NCI-H69 (cell line): Measurements from ENCODE around the gene ABCA8.
A peak's percentile ranks its signal among the peaks of the same experiment; 100 is the strongest.

Source experiments
- DNase-seq: peaks from one replicate; lab custom pipeline; 2025; lab: John Stamatoyannopoulos, UW

The ABCA8 gene

GRCh38 chr17:68870161-68870826 lies 84.9 kb downstream of the ABCA8 start:
- DNase-seq, result no peak

- no peak for DNase-seq
Measured at GRCh38 chr17:68868708-68869107, 86.5 kb downstream of the ABCA8 start.

DNA sequence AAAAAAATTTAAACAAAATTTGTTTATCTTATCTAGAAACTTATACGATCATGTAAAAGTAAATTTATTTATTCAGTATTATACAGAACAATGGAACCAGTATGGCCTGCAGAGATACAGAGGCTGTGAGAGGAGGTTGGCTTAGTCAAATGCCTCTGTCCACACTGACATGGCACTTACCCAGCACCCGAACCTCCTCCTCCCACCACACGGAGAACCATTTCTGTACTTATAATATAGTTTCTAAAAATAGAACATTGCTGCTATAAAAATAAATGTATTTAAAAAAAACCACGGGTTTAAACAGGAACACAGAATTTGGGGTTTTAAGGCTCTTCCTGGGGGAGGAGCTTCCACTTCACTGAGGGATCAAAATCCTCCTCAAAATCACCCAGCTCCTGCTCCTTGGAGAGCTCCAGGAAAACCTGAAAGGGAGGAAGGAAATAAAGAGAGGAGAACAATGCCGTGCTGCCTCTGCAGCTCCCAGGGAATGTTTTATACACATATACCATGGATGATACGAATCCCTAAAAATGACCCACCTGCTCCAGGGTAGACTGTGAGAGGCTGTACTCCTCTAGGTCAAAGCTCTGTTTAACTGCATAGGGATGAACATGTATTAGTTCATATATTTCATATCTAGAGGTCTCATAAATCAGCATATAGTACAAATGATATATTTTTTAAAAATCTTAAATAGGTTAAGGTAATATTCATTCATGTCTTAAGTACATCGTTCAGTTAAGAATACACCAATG lies 87.3 kb downstream of the ABCA8 start:
- DNase-seq, result no peak

DNA sequence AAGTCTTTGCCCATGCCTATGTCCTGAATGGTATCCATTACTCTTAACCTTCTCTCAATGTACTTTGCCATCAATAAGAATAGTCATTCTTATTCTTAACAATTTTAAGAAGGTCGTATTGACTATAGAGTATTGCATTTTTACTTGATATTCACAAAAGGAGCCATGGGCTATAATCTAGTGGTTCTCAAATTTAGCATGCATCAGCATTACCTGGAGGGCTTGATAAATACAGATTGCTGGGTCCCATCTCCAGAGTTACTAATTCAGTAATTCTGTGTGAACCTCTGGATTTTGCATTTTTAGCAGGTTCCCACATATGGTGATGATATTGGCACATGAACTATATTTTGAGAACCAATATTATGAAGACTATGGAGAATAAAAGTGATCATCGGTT lies 89.6 kb downstream of the ABCA8 start:
- no peak for DNase-seq

DNA sequence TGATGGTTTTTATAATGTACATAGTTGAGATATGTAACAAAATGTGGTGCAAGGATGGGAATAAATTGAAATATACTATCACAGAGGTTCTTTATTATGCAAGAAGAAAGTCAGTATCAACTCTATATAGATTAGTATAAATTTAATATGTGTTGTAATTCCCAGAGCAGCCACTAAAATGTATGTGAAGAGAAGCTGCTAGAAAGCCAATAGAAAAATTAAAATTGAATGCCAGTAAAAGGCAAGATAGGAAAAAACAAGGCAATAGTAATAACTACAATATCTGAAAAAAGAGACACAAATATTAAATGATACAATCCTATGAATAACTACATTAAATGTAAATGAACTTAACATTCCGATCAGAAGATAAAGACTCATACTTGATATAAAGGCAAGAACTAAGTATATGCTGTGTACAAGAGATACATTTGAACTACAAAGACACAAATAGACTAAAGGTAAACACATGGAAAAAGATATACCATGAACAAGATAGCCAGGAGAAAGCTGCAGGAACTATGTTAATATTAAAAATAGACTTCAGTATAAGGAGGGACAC lies 92.0 kb downstream of the ABCA8 start:
- DNase-seq, result no peak

GRCh38 chr17:68861602-68862001 lies 93.6 kb downstream of the ABCA8 start:
- no peak for DNase-seq

GRCh38 chr17:68860941-68861340 lies 94.3 kb downstream of the ABCA8 start:
- no peak for DNase-seq

DNA sequence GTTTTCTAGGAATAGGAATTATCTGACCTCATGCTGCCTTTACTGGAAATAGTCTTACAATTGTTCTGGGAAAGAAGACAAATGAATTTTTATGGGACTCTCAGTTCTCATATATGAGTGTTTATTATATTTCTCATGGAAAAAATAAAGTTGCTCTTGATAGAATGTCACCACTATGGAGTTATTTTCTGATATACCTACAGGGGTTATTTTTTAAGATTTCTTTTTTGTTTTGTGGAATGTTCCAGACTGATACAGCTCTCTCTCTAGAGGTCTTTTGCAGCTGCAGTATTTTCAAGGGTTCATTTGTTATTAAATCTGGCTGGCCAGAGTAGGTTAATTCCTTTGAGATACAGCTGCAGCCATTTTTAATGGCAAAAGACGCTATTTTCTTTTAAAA lies 100.7 kb downstream of the ABCA8 start:
- DNase-seq, result no peak

GRCh38 chr17:68853439-68853838 lies 101.8 kb downstream of the ABCA8 start:
- DNase-seq, result no peak

DNA sequence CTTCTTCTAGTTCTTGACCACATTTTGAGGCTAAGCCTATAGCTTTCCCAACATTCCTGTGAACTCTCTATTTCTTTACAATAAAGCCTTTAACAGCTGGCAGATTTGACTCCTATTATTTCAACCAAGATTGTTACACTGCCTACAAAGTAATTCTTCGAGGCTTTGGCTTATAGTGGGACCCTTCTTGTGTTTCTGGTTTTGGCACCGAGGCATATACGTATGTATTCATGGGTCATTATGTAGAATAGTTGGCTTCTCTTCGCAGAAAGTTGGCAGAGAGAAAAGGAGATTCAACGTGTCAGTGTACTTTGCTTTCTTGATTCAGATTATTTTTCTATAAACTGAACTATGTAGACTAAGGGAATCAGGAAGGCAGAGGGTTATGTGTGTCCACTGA lies 102.2 kb downstream of the ABCA8 start:
- no peak for DNase-seq

DNA sequence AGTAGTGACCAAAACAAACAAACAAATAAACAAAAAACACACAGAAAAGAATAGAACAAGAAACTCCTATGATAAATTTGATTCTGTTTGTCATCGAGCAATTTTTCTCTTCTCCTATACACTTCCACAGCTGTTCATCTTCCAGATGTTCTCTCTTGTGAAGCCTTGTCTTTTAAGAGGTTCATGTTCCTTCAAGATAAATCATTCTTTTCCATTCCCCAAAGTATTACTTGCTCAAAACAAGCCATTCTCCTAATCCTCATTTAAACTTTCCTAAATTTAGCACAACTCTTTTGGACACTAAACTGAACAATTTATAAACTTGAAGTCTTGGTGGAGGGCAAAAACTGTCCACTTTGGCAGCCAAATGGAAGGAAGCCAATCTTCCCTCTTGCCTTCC lies 103.3 kb downstream of the ABCA8 start:
- DNase-seq, result no peak

DNA sequence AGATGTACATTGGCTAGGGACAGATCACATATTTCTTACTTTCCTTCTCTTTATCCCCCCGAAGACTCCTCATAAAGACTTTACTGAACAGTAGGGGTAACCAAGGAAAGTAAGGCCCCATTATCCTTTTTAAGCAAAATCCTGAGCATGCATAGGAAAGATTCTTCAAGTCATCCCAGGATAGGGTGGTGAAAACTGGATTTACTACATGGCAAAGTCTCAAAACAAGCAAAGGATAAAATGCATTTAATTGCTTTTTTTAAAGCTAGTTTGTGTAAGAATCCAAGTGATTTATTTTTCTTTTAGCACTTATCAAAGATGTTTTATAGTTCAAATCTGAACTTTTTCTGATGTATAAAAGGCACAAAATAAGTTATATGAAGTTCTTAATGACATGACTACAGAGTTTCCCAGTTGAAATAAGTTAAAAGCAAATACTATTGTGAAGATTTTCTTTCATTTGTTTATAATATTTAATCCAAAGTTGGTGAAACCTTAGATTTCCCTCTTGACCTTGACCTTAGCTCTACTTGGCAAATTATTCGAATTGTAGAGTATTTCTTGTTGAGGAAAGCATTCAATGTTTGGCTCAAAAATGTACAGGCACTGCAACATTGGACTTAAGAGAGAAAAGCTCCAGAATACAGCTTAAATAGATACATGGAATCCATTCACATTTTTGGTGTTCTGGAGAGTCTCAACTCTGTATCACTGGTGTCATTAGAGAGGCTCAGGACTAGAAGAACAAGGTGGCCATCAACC lies 104.3 kb downstream of the ABCA8 start:
- DNase-seq, result no peak

DNA sequence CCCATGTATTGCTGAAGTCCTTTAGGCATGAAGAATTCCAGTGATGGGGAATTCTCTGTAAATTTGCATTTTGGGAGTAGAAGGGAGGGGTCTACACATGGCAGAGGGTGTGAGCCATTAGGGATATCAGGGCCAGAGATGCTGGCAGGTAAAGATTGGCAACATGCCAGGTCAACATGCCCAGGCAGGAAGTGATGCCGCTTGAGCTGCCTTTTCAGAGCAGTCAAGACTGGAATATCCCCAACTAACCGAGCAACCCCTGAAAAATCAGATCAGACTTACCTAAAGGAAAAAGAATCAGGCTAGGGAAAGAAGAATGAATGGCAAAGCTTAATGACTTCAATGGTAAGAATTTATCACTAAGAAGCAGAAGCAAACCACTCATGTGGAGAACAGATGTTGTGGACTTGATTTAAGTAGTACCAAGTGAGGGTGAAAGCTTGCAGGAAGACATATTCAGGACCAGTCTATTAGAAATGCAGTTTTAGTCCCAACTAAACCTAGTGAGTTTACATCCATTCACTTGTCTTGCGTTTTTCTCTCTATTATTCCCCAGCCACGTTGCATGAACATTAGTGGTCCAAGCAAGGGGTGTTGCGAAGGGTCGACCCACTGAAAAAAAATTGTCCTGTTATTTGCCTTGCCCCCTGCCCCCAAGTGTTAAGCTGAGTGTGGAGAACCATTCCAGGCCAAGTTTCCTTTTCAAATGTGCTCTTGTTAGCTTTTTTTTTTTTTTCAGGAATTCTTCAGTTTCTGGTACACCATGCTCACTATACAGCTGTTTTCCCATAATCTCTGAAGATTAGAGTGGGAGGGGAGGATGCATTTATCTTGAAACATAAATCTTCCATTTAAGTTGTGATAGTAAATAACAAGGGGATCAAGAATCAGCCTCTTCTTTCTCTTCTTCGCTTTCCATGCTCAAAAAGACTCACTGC lies 105.2 kb downstream of the ABCA8 start:
- peak; percentile 62 for DNase-seq

- DNase-seq, result no peak
Measured at GRCh38 chr17:68847711-68848110, 107.5 kb downstream of the ABCA8 start.

DNA sequence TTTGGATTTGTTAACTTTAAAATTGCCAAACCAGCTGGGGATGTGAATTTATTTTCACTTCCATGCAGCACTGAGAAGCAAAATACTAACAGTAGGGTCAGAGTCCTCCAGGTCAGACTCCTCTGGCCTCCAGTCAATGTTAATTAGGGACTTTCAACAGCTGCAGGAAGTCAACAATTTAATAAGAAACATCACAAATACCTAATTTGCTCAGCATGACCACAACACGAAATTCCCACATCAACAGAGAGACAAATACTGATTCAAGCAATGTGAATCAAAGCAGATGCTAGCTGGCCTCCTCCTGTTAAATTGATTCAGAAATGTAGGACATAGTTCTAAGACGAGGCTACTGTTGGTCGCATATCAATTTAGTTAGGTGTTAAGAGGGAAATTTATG lies 111.7 kb downstream of the ABCA8 start:
- no peak for DNase-seq

GRCh38 chr17:68840073-68840472 lies 115.1 kb downstream of the ABCA8 start:
- no peak for DNase-seq

- DNase-seq, result no peak
Measured at GRCh38 chr17:68835071-68835470, 120.1 kb downstream of the ABCA8 start.

- DNase-seq, result no peak
Measured at GRCh38 chr17:68834328-68834836, 120.8 kb downstream of the ABCA8 start.

- DNase-seq, result no peak
Measured at GRCh38 chr17:68832109-68832802, 122.9 kb downstream of the ABCA8 start.

DNA sequence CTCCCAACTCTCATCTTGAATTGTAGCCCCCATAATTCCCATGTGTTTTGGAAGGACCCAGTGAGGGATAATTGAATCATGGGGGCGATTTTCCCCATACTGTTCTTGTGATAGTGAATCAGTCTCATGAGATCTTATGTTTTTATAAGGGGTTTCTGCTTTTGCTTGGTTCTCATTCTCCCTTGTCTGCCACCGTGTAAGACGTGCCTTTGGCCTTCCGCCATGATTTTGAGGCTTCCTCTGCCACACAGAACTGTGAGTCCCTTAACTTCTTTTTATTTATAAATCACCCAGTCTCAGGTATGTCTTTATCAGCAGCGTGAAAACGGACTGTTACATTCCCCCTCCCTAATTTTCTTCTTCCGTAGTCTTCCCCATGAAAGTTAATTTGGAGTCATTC lies 124.0 kb downstream of the ABCA8 start:
- DNase-seq, result no peak

- DNase-seq, result no peak
Measured at GRCh38 chr17:68830313-68830712, 124.9 kb downstream of the ABCA8 start.
